OCI-LY7 (cell line): ENCODE data around the gene PAQR4. TPM values are rescaled to one million over a fixed set of nuclear protein-coding genes. Genes with fewer than 3 reads are reported as not detected.

Experiments used
- BruUV-seq: library from RNA; stranded (reverse); fragments of 400-500 nt; replicated peaks from 2 replicates; lab custom pipeline; 2021; lab: Mats Ljungman, UMichigan
- CTCF ChIA-PET: fragments of 300-600 bp; sonication (Branson Sonifier 250); formaldehyde crosslinking; loops from one replicate; lab custom pipeline; 2022; ENCODE audit warnings: antibody characterized with exemption; ENCODE audit not compliant: unreplicated experiment; lab: Charles Lee
- POLR2A ChIA-PET: fragments of 300-600 bp; sonication (Branson Sonifier 250); formaldehyde crosslinking; loops from one replicate; lab custom pipeline; 2022; ENCODE audit warnings: antibody characterized with exemption; lab: Charles Lee
- DNase-seq: peaks from one replicate; pipeline ENCODE4 v3.0.0-alpha.2; 2015; ENCODE audit warnings: low spot score
- H2AFZ ChIP-seq: fragments of 200-600 bp; sonication (generic), shearing (Covaris generic); 2 replicates; pipeline ENCODE4 v1.6.1; 2014; ENCODE audit warnings: mild to moderate bottlenecking, antibody characterized with exemption, low read length, moderate library complexity
- H3K27ac ChIP-seq: fragments of 200-600 bp; sonication (generic); 2 replicates; pipeline ENCODE4 v1.5.1; 2014; ENCODE audit warnings: mixed run types, low read depth, mild to moderate bottlenecking, moderate library complexity, low read length, inconsistent platforms; ENCODE audit not compliant: poor library complexity, severe bottlenecking
- H3K36me3 ChIP-seq: fragments of 200-600 bp; sonication (generic); 2 replicates; pipeline ENCODE4 v1.6.1; 2014; ENCODE audit warnings: mild to moderate bottlenecking, antibody characterized with exemption, low read length, moderate library complexity, mixed read lengths; ENCODE audit not compliant: insufficient read depth
- H3K4me1 ChIP-seq: fragments of 200-600 bp; sonication (generic); 2 replicates; pipeline ENCODE4 v1.5.1; 2014; ENCODE audit warnings: mild to moderate bottlenecking, low read length; ENCODE audit not compliant: insufficient read depth, poor library complexity, severe bottlenecking
- H3K4me2 ChIP-seq: fragments of 200-600 bp; sonication (generic); 2 replicates; pipeline ENCODE4 v1.6.1; 2014; ENCODE audit warnings: mild to moderate bottlenecking, low read length
- H3K4me3 ChIP-seq: fragments of 200-600 bp; sonication (generic); 2 replicates; pipeline ENCODE4 v1.5.1; 2014; ENCODE audit warnings: mild to moderate bottlenecking, low read depth, low read length; ENCODE audit not compliant: poor library complexity, severe bottlenecking
- H3K79me2 ChIP-seq: fragments of 200-600 bp; sonication (generic); 2 replicates; pipeline ENCODE4 v1.6.1; 2016; ENCODE audit warnings: low read depth, mild to moderate bottlenecking, low read length, moderate library complexity, mixed read lengths; ENCODE audit not compliant: insufficient read depth
- H3K9me2 ChIP-seq: fragments of 200-600 bp; sonication (generic); 2 replicates; pipeline ENCODE4 v1.6.1; 2016; ENCODE audit warnings: mild to moderate bottlenecking, low read length, mixed read lengths; ENCODE audit not compliant: insufficient read depth
- H3K9me3 ChIP-seq: fragments of 200-600 bp; sonication (generic); 2 replicates; pipeline ENCODE4 v1.6.1; 2014; ENCODE audit warnings: mild to moderate bottlenecking, mixed run types, low read length, mixed read lengths
- H4K20me1 ChIP-seq: fragments of 200-600 bp; sonication (generic); 2 replicates; pipeline ENCODE4 v1.6.1; 2014; ENCODE audit warnings: mild to moderate bottlenecking, antibody characterized with exemption, low read length, moderate library complexity, mixed read lengths; ENCODE audit not compliant: insufficient read depth
- CTCF ChIP-seq: fragments of 200-600 bp; sonication (generic); conservative IDR thresholded peaks from 2 replicates; pipeline ENCODE4 v1.5.1; 2014; ENCODE audit warnings: mild to moderate bottlenecking, antibody characterized with exemption, low read length, moderate library complexity, mixed read lengths
- EZH2phosphoT487 ChIP-seq: fragments of 200-600 bp; sonication (generic); IDR thresholded peaks from 2 replicates; pipeline ENCODE4 v1.6.1; 2018; ENCODE audit warnings: low read depth, borderline replicate concordance, mild to moderate bottlenecking, mixed run types, antibody characterized with exemption, low read length, moderate library complexity, mixed read lengths
- intact Hi-C: fragments of 100-400 bp; cut with micrococcal nuclease; formaldehyde crosslinking; loops from one replicate; pipeline ENCODE4 v1.10.0; 2022; ENCODE audit not compliant: unreplicated experiment
- total RNA-seq, 2 experiments: library from RNA; depleted of rRNA in 1 of 2; stranded (reverse); fragments of >200 nt in 1 of 2; shearing (Covaris generic) in 1 of 2; gene quantifications; 2 replicates each; pipeline ENCODE4 v1.2.3, GENCODE V29; 2014 to 2022

The PAQR4 gene
- total RNA-seq, 2 experiments from 2014 or later = 49.1 to 59.7 TPM

DNA sequence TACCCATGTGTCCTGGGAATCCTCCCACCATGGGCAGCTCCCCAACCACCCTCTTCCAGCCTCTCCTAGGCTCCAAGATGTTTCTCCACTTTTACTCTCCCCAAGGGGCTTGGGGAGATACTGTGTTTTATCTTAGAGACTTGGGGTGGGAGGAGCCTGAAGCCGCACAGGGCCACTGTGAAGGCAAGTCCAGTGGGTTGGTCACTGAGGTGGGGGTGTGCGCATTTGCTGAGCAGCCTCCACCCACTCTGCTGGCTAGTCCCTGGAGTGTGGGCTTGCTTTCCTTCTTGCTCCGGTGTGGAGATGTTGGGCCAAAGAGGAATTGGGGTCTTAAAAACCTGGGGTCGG, 39.5 kb downstream of the PAQR4 start:
- Histone ChIP-seq H3K4me1 (peaks cover 23% of the 10 kb centered on the region), H3K27ac (no peak overlapping the region)
- CTCF ChIA-PET = interaction anchor here (1.0 kb wide), 1 partner anchor 19 kb away, joined by 5 read pairs; no protein-coding TSS in a partner anchor

GRCh38 chr16:3009568-3010390, 40.6 kb downstream of the PAQR4 start:
- Histone ChIP-seq H3K9me3 (no peaks in the 10 kb centered on the region), H3K36me3 (no peaks in the 10 kb centered on the region), H3K79me2 (no peaks in the 10 kb centered on the region), H2AFZ (no peak overlapping the region), H3K27ac (no peak overlapping the region), H4K20me1 (no peaks in the 10 kb centered on the region), H3K4me2 (no peak overlapping the region), H3K9me2 (no peaks in the 10 kb centered on the region), H3K4me1 (peaks cover 22% of the 10 kb centered on the region), H3K4me3 (no peak overlapping the region)
- DNase-seq = no peak
- no TSS peak for BruUV-seq
- ChIA-PET POLR2A (interaction anchor here (0.7 kb wide), 1 partner anchor 10 kb away, joined by 3 read pairs; the partner anchor contains the start of gene TNFRSF12A), CTCF (no interaction called here)
- TF ChIP-seq EZH2phosphoT487 = no peak
- TF ChIP-seq CTCF = no peak
- intact Hi-C loops = no loop called here

More for the DNA sequence above, 39.5 kb downstream of the PAQR4 start:
- Histone ChIP-seq H3K4me3 (no peak overlapping the region), H3K9me3 (no peaks in the 10 kb centered on the region), H3K79me2 (no peaks in the 10 kb centered on the region), H2AFZ (no peak overlapping the region), H3K4me2 (peak overlapping the region; percentile 43; the same call in 1 of the 2 replicates), H4K20me1 (no peaks in the 10 kb centered on the region), H3K36me3 (no peaks in the 10 kb centered on the region), H3K9me2 (no peaks in the 10 kb centered on the region)
- BruUV-seq = no TSS peak
- TF ChIP-seq CTCF (no peak), EZH2phosphoT487 (no peak)
- intact Hi-C loops = no loop called here
- POLR2A ChIA-PET = no interaction called here
- no peak for DNase-seq

- no peak overlapping the region for H3K27ac ChIP-seq
- no peak for DNase-seq
- no peaks in the 10 kb centered on the region for H3K79me2 ChIP-seq
- no peaks in the 10 kb centered on the region for H3K9me2 ChIP-seq
- H3K4me3 ChIP-seq = no peak overlapping the region
- no TSS peak for BruUV-seq
- H3K9me3 ChIP-seq = no peaks in the 10 kb centered on the region
- no peaks in the 10 kb centered on the region for H4K20me1 ChIP-seq
- no peak for TF ChIP-seq EZH2phosphoT487
- TF ChIP-seq CTCF = no peak
- intact Hi-C loops = no loop called here
- H3K4me2 ChIP-seq = no peak overlapping the region
- H3K36me3 ChIP-seq = no peaks in the 10 kb centered on the region
- no peak overlapping the region for H2AFZ ChIP-seq
- POLR2A ChIA-PET = interaction anchor here (0.7 kb wide), 1 partner anchor 10 kb away, joined by 3 read pairs; the partner anchor contains the start of gene TNFRSF12A
- CTCF ChIA-PET = no interaction called here
- H3K4me1 ChIP-seq = peaks cover 19% of the 10 kb centered on the region
Observed at GRCh38 chr16:3010510-3010909, 41.4 kb downstream of the PAQR4 start.
